Activated CD8-positive, alpha-beta T cell treated with anti-CD3 and anti-CD28 coated beads, Interleukin-2, amount 10 ng/mL, durations not matched to agents 7 days and 5 days (primary cell): Measurements from ENCODE around the gene ICA1. TPM values are rescaled to one million over a fixed set of nuclear protein-coding genes. Genes with fewer than 3 reads are reported as not detected.

Experiments
- ATAC-seq: fragments of 150-1000 bp; cut with Tn5 transposase; one replicate; pipeline ENCODE4 v1.10.0; 2021; ENCODE audit warnings: moderate library complexity
- CTCF ChIA-PET: fragments of 350-600 bp; sonication (Branson Sonifier 250); formaldehyde crosslinking; loops from one replicate; lab custom pipeline; 2021; ENCODE audit warnings: antibody characterized with exemption; lab: Charles Lee
- POLR2A ChIA-PET: fragments of 350-600 bp; sonication (Branson Sonifier 250); formaldehyde crosslinking; loops from one replicate; lab custom pipeline; 2021; ENCODE audit warnings: antibody characterized with exemption; lab: Charles Lee
- DNase-seq: peaks from one replicate; pipeline ENCODE4 v3.0.0-alpha.2; 2020
- H3K27ac Mint-ChIP-seq: one replicate; pipeline ENCODE4 v1.8.0; 2021; ENCODE audit warnings: mild to moderate bottlenecking, mixed read lengths
- H3K27me3 Mint-ChIP-seq: one replicate; pipeline ENCODE4 v1.8.0; 2021; ENCODE audit warnings: low read depth, mixed read lengths
- H3K36me3 Mint-ChIP-seq: one replicate; pipeline ENCODE4 v1.8.0; 2021; ENCODE audit warnings: low read depth, mixed read lengths
- H3K4me1 Mint-ChIP-seq: one replicate; pipeline ENCODE4 v1.8.0; 2021; ENCODE audit warnings: low read depth, mixed read lengths
- H3K4me3 Mint-ChIP-seq: one replicate; pipeline ENCODE4 v1.8.0; 2021; ENCODE audit warnings: mild to moderate bottlenecking, mixed read lengths
- H3K9me3 Mint-ChIP-seq: one replicate; pipeline ENCODE4 v1.8.0; 2022; ENCODE audit warnings: mixed read lengths; ENCODE audit not compliant: insufficient read depth
- total RNA-seq, 2 experiments: library from RNA; stranded (reverse); gene quantifications; one replicate each; pipeline ENCODE4 v1.2.3, GENCODE V29; 2021

Gene ICA1
- total RNA-seq, 2 experiments from 2014 or later: 0.76 to 1.8 TPM

DNA sequence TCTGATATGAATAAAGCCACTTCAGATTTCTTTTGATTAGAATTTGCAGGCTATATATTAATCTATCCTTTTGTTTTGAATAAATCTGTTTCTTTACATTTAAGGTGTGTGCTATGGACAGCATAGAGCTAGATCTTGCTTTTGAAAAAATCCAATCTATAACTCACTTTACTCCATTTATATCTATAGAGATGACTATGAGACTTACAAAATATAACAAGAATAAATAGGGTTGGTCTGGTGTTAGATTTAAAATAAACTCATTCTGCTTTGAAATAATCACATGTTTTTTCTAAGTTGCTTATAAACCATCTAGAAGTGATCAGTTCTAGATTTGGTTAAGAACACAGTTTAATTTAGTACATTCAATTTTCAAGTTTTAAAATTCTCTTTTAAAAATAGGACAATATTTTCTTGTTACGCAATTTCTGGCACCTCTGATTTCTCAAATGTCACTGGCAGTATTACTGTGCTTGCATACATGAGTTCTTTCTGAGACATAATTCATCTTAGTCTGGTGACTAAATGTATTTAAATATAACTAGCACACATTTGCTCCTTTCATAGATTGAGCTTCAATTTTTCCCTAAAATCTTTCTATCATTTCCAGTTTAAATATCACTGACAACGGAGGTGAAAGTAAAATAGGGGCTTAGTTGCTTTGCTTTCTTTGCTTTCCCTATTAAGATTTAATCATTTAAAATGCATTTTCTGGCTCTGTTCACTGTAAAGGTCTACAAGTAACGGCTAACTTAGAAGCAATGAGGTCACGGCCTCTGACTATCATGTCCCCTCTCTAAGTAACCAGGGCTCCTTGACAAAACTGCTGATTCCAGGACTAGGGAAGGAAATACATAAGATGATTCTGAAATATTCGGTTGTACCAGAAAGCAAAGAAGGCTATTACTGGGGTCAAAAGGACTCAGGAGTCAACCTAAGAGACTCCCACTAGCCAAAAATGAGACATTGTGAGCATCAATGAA lies 89.3 kb downstream of the ICA1 start:
- DNase-seq: no peak
- CTCF ChIA-PET: no interaction called here
- Mint-ChIP-seq H3K27me3 (peaks cover 2% of the 10 kb centered on the region), H3K9me3 (no peaks in the 10 kb centered on the region), H3K36me3 (peaks cover 7% of the 10 kb centered on the region), H3K27ac (no peak overlapping the region), H3K4me1 (peaks cover 36% of the 10 kb centered on the region), H3K4me3 (no peak overlapping the region)
- POLR2A ChIA-PET: no interaction called here
- ATAC-seq: no peak

DNA sequence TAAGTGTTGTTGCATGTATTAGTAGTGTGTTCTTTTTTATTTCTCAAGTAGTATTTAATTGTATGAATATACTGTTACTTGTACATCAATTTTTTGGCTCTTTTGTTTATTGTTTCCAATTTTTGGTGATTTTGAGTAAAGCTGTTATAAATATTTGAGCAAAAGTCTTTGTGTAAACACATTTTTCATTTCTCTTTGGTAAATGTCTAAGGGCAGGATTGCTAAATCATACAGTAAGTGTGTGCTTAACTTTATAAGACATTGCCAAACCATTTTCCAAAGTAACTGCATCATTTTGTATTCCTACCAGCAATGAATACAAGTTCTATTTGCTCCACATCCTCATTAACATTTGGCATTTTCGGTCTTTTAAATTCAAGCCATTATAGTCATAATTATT lies 92.8 kb downstream of the ICA1 start:
- POLR2A ChIA-PET: interaction anchor here (0.6 kb wide), 1 partner anchor 193 kb away, joined by 3 read pairs; no protein-coding TSS in a partner anchor
- peaks cover 4% of the 10 kb centered on the region for H3K4me1 Mint-ChIP-seq
- ATAC-seq: no peak
- H3K4me3 Mint-ChIP-seq: no peak overlapping the region
- CTCF ChIA-PET: interaction anchor here (1.2 kb wide), 1 partner anchor 488 kb away, joined by 3 read pairs; no protein-coding TSS in a partner anchor
- no peak overlapping the region for H3K27ac Mint-ChIP-seq
- no peaks in the 10 kb centered on the region for H3K36me3 Mint-ChIP-seq
- peaks cover 2% of the 10 kb centered on the region for H3K27me3 Mint-ChIP-seq
- no peaks in the 10 kb centered on the region for H3K9me3 Mint-ChIP-seq
- no peak for DNase-seq

DNA sequence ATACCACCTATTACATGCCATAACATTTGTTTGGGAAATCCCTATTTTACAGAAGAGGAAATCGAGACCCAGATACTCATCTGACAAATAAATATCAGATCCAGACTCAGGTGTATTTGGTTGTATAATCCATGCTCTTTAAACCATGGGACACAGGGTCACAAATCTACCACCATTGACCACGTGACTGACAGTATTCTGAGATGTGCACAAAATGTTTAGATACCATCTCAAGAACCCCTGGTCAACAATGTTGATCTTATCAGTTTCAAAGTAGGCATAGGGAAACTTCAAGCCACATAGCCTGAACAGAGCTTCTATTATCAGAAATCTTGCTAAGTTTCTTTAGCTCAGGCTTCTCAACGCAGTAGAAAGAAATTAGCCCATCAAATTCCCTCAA lies 93.6 kb downstream of the ICA1 start:
- ATAC-seq: no peak
- ChIA-PET CTCF (interaction anchor here (0.7 to 1.4 kb wide), 3 partner anchors 8 to 488 kb away, joined by 3 read pairs; no protein-coding TSS in a partner anchor), POLR2A (no interaction called here)

DNA sequence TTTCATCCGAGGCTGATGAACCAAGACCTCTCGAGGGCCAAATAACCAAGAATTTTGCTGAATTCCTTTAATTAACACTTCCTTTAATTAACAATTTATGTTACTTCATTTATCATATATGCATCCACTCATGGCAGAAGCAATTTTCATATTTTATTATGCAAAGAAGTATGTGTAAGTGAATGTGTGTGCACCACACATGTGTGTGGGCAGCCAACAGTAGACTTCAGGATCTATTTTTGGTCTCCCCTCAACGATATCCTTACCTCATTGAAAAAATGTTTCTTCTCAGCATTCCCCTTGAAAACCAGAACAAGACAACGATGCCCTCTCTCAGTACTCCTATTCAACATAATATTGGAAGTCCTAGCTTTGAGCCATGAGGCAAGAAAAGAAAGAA lies 96.8 kb downstream of the ICA1 start:
- CTCF ChIA-PET: no interaction called here
- DNase-seq (no peak), ATAC-seq (no peak)
- Mint-ChIP-seq H3K9me3 (no peaks in the 10 kb centered on the region), H3K36me3 (no peaks in the 10 kb centered on the region), H3K27ac (no peak overlapping the region), H3K4me3 (no peak overlapping the region), H3K27me3 (no peaks in the 10 kb centered on the region), H3K4me1 (no peaks in the 10 kb centered on the region)
- POLR2A ChIA-PET: no interaction called here

More for the DNA sequence above, 93.6 kb downstream of the ICA1 start:
- Mint-ChIP-seq H3K4me3 (no peak overlapping the region), H3K36me3 (no peaks in the 10 kb centered on the region), H3K27ac (no peak overlapping the region), H3K27me3 (peaks cover 2% of the 10 kb centered on the region), H3K9me3 (no peaks in the 10 kb centered on the region), H3K4me1 (no peaks in the 10 kb centered on the region)
- DNase-seq: no peak

DNA sequence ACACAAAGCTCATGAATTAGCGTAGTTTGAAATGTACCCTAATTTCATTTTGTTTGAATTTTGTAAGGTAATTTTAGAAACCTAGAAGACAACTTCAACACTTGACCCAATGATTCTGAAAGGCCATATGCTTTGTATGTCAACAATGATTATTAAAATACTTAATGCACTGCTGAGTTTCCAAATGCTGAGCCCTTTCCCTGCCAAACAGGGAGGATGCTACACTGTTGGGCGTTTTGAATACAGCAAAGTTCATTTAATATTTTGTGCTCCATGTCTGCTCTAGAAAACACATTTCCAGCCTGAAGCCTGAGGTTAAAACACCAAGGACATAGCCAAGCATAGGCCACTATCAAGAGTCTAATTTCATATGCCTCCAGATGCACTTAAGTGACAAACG lies 99.8 kb downstream of the ICA1 start:
- Mint-ChIP-seq H3K27ac (no peak overlapping the region), H3K4me3 (no peak overlapping the region), H3K36me3 (no peaks in the 10 kb centered on the region), H3K27me3 (peaks cover 4% of the 10 kb centered on the region), H3K4me1 (no peaks in the 10 kb centered on the region), H3K9me3 (no peaks in the 10 kb centered on the region)
- DNase-seq (no peak), ATAC-seq (no peak)
- CTCF ChIA-PET: interaction anchor here (1.2 kb wide), 1 partner anchor 14 kb away, joined by 3 read pairs; no protein-coding TSS in a partner anchor
- POLR2A ChIA-PET: no interaction called here

DNA sequence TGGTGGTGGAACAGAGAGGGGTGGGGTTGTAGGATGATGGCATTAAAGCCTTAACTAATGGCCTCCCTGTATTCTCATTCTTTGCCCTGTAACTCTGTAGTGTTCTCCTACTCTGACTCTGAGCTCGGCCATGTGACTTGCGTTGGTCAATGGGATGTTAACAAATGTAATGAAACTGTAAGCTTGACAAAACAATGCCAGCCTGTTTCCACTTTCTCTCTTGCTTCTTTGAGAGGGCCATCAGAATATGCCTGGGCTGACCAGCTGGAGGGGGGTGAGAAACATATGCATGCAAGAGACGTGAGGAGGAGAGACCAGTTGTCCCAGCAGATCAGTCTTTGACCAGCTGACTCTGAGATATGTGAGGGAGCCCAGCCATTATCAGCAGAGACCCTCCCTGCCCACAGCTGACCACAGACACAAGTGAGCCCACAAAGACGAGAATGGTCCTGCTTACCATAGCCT lies 100.6 kb downstream of the ICA1 start:
- H3K4me1 Mint-ChIP-seq: no peaks in the 10 kb centered on the region
- no peaks in the 10 kb centered on the region for H3K9me3 Mint-ChIP-seq
- DNase-seq (no peak), ATAC-seq (no peak)
- H3K4me3 Mint-ChIP-seq: no peak overlapping the region
- CTCF ChIA-PET: no interaction called here
- H3K27ac Mint-ChIP-seq: no peak overlapping the region
- POLR2A ChIA-PET: no interaction called here
- peaks cover 5% of the 10 kb centered on the region for H3K27me3 Mint-ChIP-seq
- peaks cover 1% of the 10 kb centered on the region for H3K36me3 Mint-ChIP-seq

DNA sequence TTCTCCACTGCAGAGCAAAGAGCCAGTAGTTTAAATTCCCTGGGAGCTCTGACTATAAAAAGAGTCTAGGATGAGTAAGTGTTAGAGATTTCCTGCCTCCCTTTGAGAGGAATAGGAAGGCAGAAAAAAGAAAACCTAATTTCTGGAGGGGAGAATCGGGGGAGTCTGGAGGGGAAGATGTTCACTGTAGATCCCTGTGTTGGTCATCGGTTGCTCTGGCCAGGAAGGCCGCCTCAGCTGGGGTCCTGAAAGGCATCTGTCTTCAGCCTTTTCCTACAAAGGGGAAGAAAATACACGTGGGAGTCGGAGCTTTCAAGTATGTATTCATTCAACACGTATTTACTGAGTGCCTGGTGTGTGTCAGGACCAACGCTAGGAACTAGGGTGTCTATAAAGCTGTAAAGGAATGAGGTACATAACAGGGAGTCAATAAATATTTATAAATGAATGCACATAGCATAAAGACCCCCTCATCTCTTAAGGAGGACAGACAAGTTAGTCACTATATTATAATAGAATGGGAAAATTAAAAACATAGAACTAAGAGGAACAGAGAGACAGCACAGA lies 101.1 kb downstream of the ICA1 start:
- H3K27ac Mint-ChIP-seq: no peak overlapping the region
- CTCF ChIA-PET: no interaction called here
- POLR2A ChIA-PET: no interaction called here
- no peak for ATAC-seq
- H3K4me3 Mint-ChIP-seq: no peak overlapping the region
- H3K9me3 Mint-ChIP-seq: no peaks in the 10 kb centered on the region
- peaks cover 5% of the 10 kb centered on the region for H3K27me3 Mint-ChIP-seq
- no peak for DNase-seq
- peaks cover 1% of the 10 kb centered on the region for H3K36me3 Mint-ChIP-seq
- H3K4me1 Mint-ChIP-seq: no peaks in the 10 kb centered on the region

DNA sequence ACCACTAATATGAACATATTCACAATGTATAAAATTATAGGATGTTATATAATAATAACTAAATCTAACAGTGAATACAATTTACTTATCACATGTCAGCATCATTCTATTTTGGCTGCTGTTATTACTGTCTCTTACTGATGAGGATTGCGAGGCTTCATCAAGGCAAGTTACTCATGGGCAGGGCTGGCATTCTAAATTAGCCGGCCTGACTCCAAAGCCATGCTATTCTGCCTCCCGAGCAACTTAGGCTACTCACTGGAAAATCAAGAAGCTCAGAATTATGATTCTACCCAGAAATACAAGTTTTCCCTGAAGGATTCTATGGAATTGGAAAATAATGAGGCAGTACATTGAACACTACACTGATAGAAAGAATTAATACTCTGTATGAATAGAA lies 101.7 kb downstream of the ICA1 start:
- DNase-seq (no peak), ATAC-seq (no peak)
- H3K27ac Mint-ChIP-seq: no peak overlapping the region
- peaks cover 1% of the 10 kb centered on the region for H3K36me3 Mint-ChIP-seq
- H3K4me1 Mint-ChIP-seq: no peaks in the 10 kb centered on the region
- no peak overlapping the region for H3K4me3 Mint-ChIP-seq
- no peaks in the 10 kb centered on the region for H3K9me3 Mint-ChIP-seq
- peaks cover 5% of the 10 kb centered on the region for H3K27me3 Mint-ChIP-seq
- ChIA-PET CTCF (no interaction called here), POLR2A (no interaction called here)

DNA sequence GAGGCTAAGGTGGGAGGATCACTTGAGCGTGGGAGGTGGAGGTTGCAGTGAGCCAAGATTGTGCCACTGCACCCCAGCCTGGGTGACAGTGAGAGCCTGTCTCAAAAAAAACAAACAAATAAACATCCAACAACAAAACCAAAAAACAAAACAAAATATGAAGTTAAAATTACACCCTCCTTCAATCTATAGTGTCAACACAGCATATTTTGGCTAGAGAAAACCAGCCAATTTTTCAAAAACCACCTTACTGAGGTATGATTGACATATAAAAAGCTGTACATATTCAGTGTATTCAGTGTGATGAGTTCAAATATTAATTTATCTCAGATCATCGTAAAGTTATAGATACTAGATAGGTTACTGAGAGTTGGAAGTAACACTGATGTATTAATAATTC lies 102.4 kb downstream of the ICA1 start:
- no peaks in the 10 kb centered on the region for H3K9me3 Mint-ChIP-seq
- no peak overlapping the region for H3K27ac Mint-ChIP-seq
- ChIA-PET POLR2A (no interaction called here), CTCF (no interaction called here)
- ATAC-seq (no peak), DNase-seq (no peak)
- H3K4me3 Mint-ChIP-seq: no peak overlapping the region
- H3K27me3 Mint-ChIP-seq: peaks cover 5% of the 10 kb centered on the region
- H3K4me1 Mint-ChIP-seq: no peaks in the 10 kb centered on the region
- peaks cover 1% of the 10 kb centered on the region for H3K36me3 Mint-ChIP-seq

DNA sequence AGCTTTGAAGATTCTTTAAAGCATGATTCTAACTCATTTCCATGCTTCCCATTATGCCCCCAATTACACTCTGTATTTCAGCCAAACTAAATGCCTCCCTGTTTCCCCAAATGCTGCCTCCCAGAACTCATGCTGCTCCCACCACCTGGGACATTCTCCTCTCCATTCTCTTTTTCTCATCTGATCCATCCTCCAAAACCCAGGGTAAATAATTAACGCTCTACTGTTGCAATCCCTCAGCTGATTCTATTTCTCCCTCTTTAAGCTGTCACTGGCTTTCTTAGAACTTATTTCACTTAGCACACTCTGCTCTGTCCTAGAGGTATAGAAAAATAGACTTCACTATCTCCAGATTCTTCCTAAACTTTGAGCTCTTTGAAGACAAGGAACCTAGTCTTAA lies 104.7 kb downstream of the ICA1 start:
- Mint-ChIP-seq H3K27ac (no peak overlapping the region), H3K27me3 (peaks cover 5% of the 10 kb centered on the region), H3K9me3 (no peaks in the 10 kb centered on the region), H3K4me3 (no peak overlapping the region), H3K36me3 (peaks cover 4% of the 10 kb centered on the region), H3K4me1 (no peaks in the 10 kb centered on the region)
- ATAC-seq: no peak
- DNase-seq: no peak
- ChIA-PET POLR2A (interaction anchor here (0.7 kb wide), 1 partner anchor 67 kb away, joined by 3 read pairs; no protein-coding TSS in a partner anchor), CTCF (interaction anchor here (0.7 kb wide), 1 partner anchor 33 kb away, joined by 3 read pairs; no protein-coding TSS in a partner anchor)

DNA sequence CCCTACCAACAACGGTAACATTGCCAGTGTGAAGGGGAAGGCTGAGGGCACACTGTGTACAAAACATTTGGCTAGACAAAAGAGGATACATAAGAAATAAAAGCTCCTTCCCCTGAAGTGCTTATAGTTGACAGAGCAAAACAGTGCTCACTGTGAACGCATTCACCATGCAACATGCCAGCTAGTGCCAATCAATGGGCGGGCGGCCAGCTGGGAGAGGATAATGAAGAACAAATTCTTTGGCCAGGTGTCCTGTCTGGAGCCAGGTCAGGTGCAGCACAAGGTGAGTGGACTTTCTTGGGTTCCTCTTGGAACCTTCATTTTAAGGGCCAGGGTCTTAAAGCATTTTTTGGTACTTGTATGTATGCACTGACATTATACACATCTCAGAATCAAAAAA lies 106.1 kb downstream of the ICA1 start:
- ChIA-PET CTCF (no interaction called here), POLR2A (no interaction called here)
- no peaks in the 10 kb centered on the region for H3K9me3 Mint-ChIP-seq
- H3K27ac Mint-ChIP-seq: no peak overlapping the region
- H3K4me1 Mint-ChIP-seq: no peaks in the 10 kb centered on the region
- peaks cover 5% of the 10 kb centered on the region for H3K27me3 Mint-ChIP-seq
- no peak overlapping the region for H3K4me3 Mint-ChIP-seq
- DNase-seq (no peak), ATAC-seq (no peak)
- H3K36me3 Mint-ChIP-seq: peaks cover 4% of the 10 kb centered on the region

DNA sequence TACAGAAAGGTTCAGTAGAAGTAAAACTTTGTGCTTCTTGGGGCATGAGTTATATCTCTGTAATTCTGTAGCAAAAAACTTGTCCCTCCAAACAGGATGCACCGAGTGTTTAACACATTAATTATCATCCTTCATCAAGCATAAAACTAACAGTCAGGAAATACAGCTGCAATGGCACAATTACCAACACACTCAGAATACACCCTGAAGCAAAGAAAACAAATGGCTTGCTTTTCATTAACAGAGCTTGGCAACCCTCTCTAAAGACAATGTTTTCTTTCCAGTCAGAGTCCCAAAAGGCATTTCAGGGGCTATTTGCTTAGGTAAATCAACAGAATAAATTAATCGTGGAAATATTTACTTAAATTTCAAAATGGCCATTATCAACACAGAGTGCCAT lies 107.7 kb downstream of the ICA1 start:
- no peak for DNase-seq
- ChIA-PET POLR2A (no interaction called here), CTCF (no interaction called here)
- Mint-ChIP-seq H3K27ac (no peak overlapping the region), H3K27me3 (peaks cover 3% of the 10 kb centered on the region), H3K4me3 (no peak overlapping the region), H3K9me3 (no peaks in the 10 kb centered on the region), H3K36me3 (peaks cover 4% of the 10 kb centered on the region), H3K4me1 (peaks cover 4% of the 10 kb centered on the region)
- no peak for ATAC-seq
